ENCODE data around the gene VWA1. TPM values are rescaled to one million over a fixed set of nuclear protein-coding genes. Genes with fewer than 3 reads are reported as not detected.
A peak's percentile ranks its signal among the peaks of the same experiment; 100 is the strongest.

VWA1 gene
- total and polyA plus RNA-seq, 10 of the 15 experiments (the other 5 are each of a cell fraction or from before 2014, with no cell fraction given) = 0.02 to 1.7 (median 0.32) TPM; not detected in 2

DNA sequence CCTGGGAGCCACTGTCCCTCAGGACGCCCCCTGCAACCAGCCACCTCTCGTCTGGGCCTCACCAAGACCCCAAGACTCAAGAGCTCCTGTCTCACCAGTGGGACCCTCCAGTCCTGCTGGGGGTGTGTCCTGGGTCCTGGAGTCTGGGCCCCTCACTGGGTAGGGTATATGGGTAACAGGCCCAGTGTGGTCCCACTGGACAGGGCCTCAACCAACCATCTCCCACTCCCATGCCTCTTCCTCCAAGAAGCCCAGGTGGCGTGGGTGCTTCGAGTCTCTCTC is 725 bp upstream of the VWA1 start:
- DNase-seq (ENCODE audit: low read depth, low spot score) (no peak), FAIRE-seq (no peak), ATAC-seq (no peak)
- ChIA-PET SMC1A (ENCODE audit: uncharacterized antibody, unreplicated experiment) (no interaction called here), RAD21 (ENCODE audit: unreplicated experiment) (no interaction called here), POLR2A (no interaction called here), CTCF (no interaction called here)
- Histone ChIP-seq H4K20me1 (ENCODE audit: control insufficient read depth, insufficient read depth) (no peaks in the 10 kb centered on the region), H3K9me3 (replicated peaks; ENCODE audit: control insufficient read depth, insufficient read depth, low read length) (no peaks in the 10 kb centered on the region), H3K4me2 (ENCODE audit: control insufficient read depth, insufficient read depth) (peak overlapping the region; percentile 84), H3K79me2 (ENCODE audit: control insufficient read depth, insufficient read depth, low read length) (no peaks in the 10 kb centered on the region), H3K4me3 (peak overlapping the region; percentile 57; the same call in 1 of the 2 replicates), H3K9ac (ENCODE audit: control insufficient read depth, insufficient read depth, low read length) (peak overlapping the region; percentile 34; the same call in 1 of the 2 replicates), H2AFZ (ENCODE audit: control insufficient read depth, low read depth, low read length) (no peak overlapping the region; the same call in 1 of the 2 replicates), H3K27ac (ENCODE audit: control insufficient read depth, insufficient read depth) (no peak overlapping the region), H3K27me3 (replicated peaks in 1 of 2; ENCODE audit: control insufficient read depth in 2 of 2, insufficient read depth in 2 of 2, low read length in 1 of 2) (peaks cover 0 to 13% of the 10 kb centered on the region in 2 experiments; a peak in 3 of 4 replicates), H3K36me3 (ENCODE audit: control insufficient read depth in 2 of 2, insufficient read depth in 2 of 2, low read length in 1 of 2) (no peaks in the 10 kb centered on the region), H3K4me1 (ENCODE audit: control insufficient read depth, insufficient read depth, low read length) (peaks cover 20% of the 10 kb centered on the region)
- 48% methylated on average over 4 of the region's 4 CpGs for WGBS (ENCODE audit: insufficient coverage, insufficient replicate concordance, low lambda C conversion rate, missing lambda C conversion rate)
- BruUV-seq (replicated peaks) = no TSS peak
- in situ Hi-C loops (cut with MboI) = no loop called here
- TF ChIP-seq, protein P1, sequence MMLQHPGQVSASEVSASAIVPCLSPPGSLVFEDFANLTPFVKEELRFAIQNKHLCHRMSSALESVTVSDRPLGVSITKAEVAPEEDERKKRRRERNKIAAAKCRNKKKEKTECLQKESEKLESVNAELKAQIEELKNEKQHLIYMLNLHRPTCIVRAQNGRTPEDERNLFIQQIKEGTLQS (IDR thresholded peaks at IDR 0.05; ENCODE audit: borderline replicate concordance, extremely low read depth, low read depth, low read length) = no peak
- no peak for TF ChIP-seq STAT3 (IDR thresholded peaks at IDR 0.05; ENCODE audit: low read depth, low read length)
- intact Hi-C loops (cut with micrococcal nuclease; ENCODE audit: unreplicated experiment) = no loop called here

DNA sequence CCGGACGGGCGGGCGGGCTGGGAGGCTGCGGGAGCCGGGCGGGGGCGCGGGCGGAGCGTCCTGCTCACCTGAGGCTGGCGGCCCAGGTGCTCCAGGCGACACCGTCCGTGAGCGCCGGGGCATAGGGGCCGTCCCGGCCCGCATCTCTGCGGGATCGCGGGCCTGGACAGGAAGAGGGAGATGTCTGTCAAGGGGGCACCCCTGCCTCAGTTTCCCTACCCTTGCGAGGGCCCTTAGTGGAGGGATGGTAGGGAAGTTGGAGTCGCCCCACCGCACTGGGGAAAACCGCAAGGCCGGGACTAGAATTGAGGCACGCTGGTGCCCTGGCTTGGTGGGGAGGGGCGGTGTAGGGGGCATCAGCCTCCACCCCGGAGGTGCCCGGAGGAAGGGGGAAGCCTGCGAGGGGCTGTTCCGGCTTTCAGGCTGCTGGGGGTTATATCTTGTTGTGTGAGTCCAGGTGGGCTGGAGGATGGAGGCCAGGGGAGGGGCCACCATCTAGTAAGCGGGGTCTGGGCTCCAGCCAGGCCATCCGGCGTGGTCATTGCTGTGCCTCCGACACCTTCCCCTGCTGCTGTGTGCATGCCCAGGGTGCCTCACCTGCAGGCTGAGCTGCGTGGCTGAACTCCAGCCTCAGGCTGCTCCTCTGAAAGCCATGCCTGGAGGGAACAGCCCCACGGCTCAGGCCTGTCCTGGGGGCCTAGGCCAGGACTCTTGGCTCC is 580 bp downstream of the VWA1 start:
- no TSS peak for BruUV-seq (replicated peaks)
- no peak overlapping the region for H3K27ac ChIP-seq (ENCODE audit: control insufficient read depth, insufficient read depth)
- H3K4me1 ChIP-seq (ENCODE audit: control insufficient read depth, insufficient read depth, low read length) = peaks cover 22% of the 10 kb centered on the region
- intact Hi-C loops (cut with micrococcal nuclease; ENCODE audit: unreplicated experiment) (no loop called here), in situ Hi-C loops (cut with MboI) (no loop called here)
- H3K4me2 ChIP-seq (ENCODE audit: control insufficient read depth, insufficient read depth) = peak overlapping the region; percentile 63; the same call in 1 of the 2 replicates
- no peak for DNase-seq (ENCODE audit: low read depth, low spot score)
- no peak overlapping the region for H3K9ac ChIP-seq (ENCODE audit: control insufficient read depth, insufficient read depth, low read length)
- H2AFZ ChIP-seq (ENCODE audit: control insufficient read depth, low read depth, low read length) = no peak overlapping the region
- no peaks in the 10 kb centered on the region for H3K36me3 ChIP-seq (ENCODE audit: control insufficient read depth in 2 of 2, insufficient read depth in 2 of 2, low read length in 1 of 2)
- H3K9me3 ChIP-seq (replicated peaks; ENCODE audit: control insufficient read depth, insufficient read depth, low read length) = no peaks in the 10 kb centered on the region
- CTCF ChIA-PET = interaction anchor here (1.8 to 2.3 kb wide), 2 partner anchors 60 to 64 kb away, joined by 5 to 9 read pairs; partner anchors contain the start of gene AURKAIP1
- 18% methylated on average over 31 of the region's 40 CpGs for WGBS (ENCODE audit: insufficient coverage, insufficient replicate concordance, low lambda C conversion rate, missing lambda C conversion rate)
- H4K20me1 ChIP-seq (ENCODE audit: control insufficient read depth, insufficient read depth) = no peaks in the 10 kb centered on the region
- no peak for ATAC-seq
- SMC1A ChIA-PET (ENCODE audit: uncharacterized antibody, unreplicated experiment) = no interaction called here
- no peak for FAIRE-seq
- RAD21 ChIA-PET (ENCODE audit: unreplicated experiment) = interaction anchor here (2.0 kb wide), 1 partner anchor 28 kb away, joined by 8 read pairs; the partner anchor contains the start of gene MRPL20
- POLR2A ChIA-PET = interaction anchor here (1.0 to 1.3 kb wide), 3 partner anchors 14 to 460 kb away, joined by 3 read pairs; no protein-coding TSS in a partner anchor
- H3K27me3 ChIP-seq (replicated peaks in 1 of 2; ENCODE audit: control insufficient read depth in 2 of 2, insufficient read depth in 2 of 2, low read length in 1 of 2) = peaks cover 0 to 11% of the 10 kb centered on the region in 2 experiments; a peak in 3 of 4 replicates
- no peaks in the 10 kb centered on the region for H3K79me2 ChIP-seq (ENCODE audit: control insufficient read depth, insufficient read depth, low read length)
- peak overlapping the region; percentile 57; the same call in 1 of the 2 replicates for H3K4me3 ChIP-seq
- TF ChIP-seq SMAD1 (IDR thresholded peaks at IDR 0.05; ENCODE audit: low read depth, partially characterized antibody) (no peak), TCF3 (IDR thresholded peaks at IDR 0.05; ENCODE audit: borderline replicate concordance, insufficient read depth, low read depth, low read length) (no peak), ZNF24 (IDR thresholded peaks at IDR 0.05) (no peak), TBL1XR1 (IDR thresholded peaks at IDR 0.05; ENCODE audit: low read depth, low read length) (no peak)
- TF ChIP-seq, protein P2, sequence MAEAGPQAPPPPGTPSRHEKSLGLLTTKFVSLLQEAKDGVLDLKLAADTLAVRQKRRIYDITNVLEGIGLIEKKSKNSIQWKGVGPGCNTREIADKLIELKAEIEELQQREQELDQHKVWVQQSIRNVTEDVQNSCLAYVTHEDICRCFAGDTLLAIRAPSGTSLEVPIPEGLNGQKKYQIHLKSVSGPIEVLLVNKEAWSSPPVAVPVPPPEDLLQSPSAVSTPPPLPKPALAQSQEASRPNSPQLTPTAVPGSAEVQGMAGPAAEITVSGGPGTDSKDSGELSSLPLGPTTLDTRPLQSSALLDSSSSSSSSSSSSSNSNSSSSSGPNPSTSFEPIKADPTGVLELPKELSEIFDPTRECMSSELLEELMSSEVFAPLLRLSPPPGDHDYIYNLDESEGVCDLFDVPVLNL (IDR thresholded peaks at IDR 0.05; ENCODE audit: low read depth, low read length) = no peak
- TF ChIP-seq, protein P3, sequence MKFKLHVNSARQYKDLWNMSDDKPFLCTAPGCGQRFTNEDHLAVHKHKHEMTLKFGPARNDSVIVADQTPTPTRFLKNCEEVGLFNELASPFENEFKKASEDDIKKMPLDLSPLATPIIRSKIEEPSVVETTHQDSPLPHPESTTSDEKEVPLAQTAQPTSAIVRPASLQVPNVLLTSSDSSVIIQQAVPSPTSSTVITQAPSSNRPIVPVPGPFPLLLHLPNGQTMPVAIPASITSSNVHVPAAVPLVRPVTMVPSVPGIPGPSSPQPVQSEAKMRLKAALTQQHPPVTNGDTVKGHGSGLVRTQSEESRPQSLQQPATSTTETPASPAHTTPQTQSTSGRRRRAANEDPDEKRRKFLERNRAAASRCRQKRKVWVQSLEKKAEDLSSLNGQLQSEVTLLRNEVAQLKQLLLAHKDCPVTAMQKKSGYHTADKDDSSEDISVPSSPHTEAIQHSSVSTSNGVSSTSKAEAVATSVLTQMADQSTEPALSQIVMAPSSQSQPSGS (IDR thresholded peaks at IDR 0.05; ENCODE audit: low read length) = no peak
- TF ChIP-seq, protein P4, sequence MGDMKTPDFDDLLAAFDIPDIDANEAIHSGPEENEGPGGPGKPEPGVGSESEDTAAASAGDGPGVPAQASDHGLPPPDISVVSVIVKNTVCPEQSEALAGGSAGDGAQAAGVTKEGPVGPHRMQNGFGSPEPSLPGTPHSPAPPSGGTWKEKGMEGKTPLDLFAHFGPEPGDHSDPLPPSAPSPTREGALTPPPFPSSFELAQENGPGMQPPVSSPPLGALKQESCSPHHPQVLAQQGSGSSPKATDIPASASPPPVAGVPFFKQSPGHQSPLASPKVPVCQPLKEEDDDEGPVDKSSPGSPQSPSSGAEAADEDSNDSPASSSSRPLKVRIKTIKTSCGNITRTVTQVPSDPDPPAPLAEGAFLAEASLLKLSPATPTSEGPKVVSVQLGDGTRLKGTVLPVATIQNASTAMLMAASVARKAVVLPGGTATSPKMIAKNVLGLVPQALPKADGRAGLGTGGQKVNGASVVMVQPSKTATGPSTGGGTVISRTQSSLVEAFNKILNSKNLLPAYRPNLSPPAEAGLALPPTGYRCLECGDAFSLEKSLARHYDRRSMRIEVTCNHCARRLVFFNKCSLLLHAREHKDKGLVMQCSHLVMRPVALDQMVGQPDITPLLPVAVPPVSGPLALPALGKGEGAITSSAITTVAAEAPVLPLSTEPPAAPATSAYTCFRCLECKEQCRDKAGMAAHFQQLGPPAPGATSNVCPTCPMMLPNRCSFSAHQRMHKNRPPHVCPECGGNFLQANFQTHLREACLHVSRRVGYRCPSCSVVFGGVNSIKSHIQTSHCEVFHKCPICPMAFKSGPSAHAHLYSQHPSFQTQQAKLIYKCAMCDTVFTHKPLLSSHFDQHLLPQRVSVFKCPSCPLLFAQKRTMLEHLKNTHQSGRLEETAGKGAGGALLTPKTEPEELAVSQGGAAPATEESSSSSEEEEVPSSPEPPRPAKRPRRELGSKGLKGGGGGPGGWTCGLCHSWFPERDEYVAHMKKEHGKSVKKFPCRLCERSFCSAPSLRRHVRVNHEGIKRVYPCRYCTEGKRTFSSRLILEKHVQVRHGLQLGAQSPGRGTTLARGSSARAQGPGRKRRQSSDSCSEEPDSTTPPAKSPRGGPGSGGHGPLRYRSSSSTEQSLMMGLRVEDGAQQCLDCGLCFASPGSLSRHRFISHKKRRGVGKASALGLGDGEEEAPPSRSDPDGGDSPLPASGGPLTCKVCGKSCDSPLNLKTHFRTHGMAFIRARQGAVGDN (IDR thresholded peaks at IDR 0.05) = no peak
